HG03442 (cell line): ENCODE results near the gene TMEM88.
A peak's percentile ranks its signal among the peaks of the same experiment; 100 is the strongest.

Experiments
- ATAC-seq: cut with Tn5 transposase; IDR thresholded peaks from one replicate; pipeline ENCODE4 v1.9.1; 2021; ENCODE audit warnings: mild to moderate bottlenecking, moderate library complexity; ENCODE audit not compliant: unreplicated experiment

The TMEM88 gene

GRCh38 chr17:7843257-7843535, 11.7 kb upstream of the TMEM88 start:
- no peak for ATAC-seq

GRCh38 chr17:7843536-7844291, 11.2 kb upstream of the TMEM88 start:
- ATAC-seq, result peak; percentile 21

- ATAC-seq, result peak; percentile 41
These were observed 10.3 kb upstream of the TMEM88 start for GRCh38 chr17:7844292-7845154.

- ATAC-seq, result no peak
These were observed 9.4 kb upstream of the TMEM88 start for GRCh38 chr17:7845359-7846062.

- ATAC-seq, result no peak
These were observed 8.7 kb upstream of the TMEM88 start for GRCh38 chr17:7846063-7846735.

- no peak for ATAC-seq
These were observed 7.9 kb upstream of the TMEM88 start for GRCh38 chr17:7846765-7847661.

- ATAC-seq, result no peak
These were observed 6.7 kb upstream of the TMEM88 start for GRCh38 chr17:7848131-7848579.

- ATAC-seq, result no peak
These were observed 6.1 kb upstream of the TMEM88 start for GRCh38 chr17:7848739-7849129.

GRCh38 chr17:7849130-7849750, 5.6 kb upstream of the TMEM88 start:
- no peak for ATAC-seq

- ATAC-seq, result no peak
These were observed 4.9 kb upstream of the TMEM88 start for GRCh38 chr17:7849751-7850504.

- no peak for ATAC-seq
These were observed 4.0 kb upstream of the TMEM88 start for GRCh38 chr17:7850701-7851437.

- ATAC-seq, result peak; percentile 76
These were observed 3.2 kb upstream of the TMEM88 start for GRCh38 chr17:7851438-7852261.

GRCh38 chr17:7852262-7852670, 2.6 kb upstream of the TMEM88 start:
- ATAC-seq, result no peak

- ATAC-seq, result no peak
These were observed 1.8 kb upstream of the TMEM88 start for GRCh38 chr17:7852919-7853690.

GRCh38 chr17:7853691-7854038, 1.2 kb upstream of the TMEM88 start:
- no peak for ATAC-seq

- ATAC-seq, result no peak
These were observed 638 bp upstream of the TMEM88 start for GRCh38 chr17:7854078-7854777.
